HG02763 (cell line): Measurements from ENCODE around the gene GUCY2D.

ENCODE experiments used
- ATAC-seq: cut with Tn5 transposase; IDR thresholded peaks from one replicate; pipeline ENCODE4 v1.9.1; 2021; ENCODE audit warnings: mild to moderate bottlenecking, moderate library complexity; ENCODE audit not compliant: unreplicated experiment

Gene GUCY2D

GRCh38 chr17:7989781-7990655 is 12.4 kb upstream of the GUCY2D start:
- ATAC-seq: peak; percentile 62

GRCh38 chr17:7992516-7992915 is 9.9 kb upstream of the GUCY2D start:
- no peak for ATAC-seq

- ATAC-seq: no peak
Observed at GRCh38 chr17:7992924-7993323, 9.5 kb upstream of the GUCY2D start.

GRCh38 chr17:7993972-7994589 is 8.3 kb upstream of the GUCY2D start:
- no peak for ATAC-seq

DNA sequence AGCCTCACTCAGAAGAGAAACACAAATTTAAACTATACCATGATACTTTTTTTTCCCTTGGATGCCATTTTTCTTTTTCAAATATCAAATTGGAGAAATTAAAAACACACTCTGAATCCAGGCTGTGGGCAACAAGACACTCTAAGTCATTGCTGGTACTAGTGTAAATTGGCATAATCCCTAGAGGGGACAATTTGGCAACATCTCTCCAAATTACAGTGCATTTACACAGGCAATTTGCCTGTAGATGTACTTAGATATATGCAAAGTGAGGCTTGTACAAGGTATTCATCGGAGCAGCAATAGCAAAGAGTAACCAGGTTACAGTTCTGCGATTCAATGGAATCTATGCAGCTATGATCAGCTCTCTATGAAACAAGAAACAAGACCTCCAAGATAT is 6.7 kb upstream of the GUCY2D start:
- ATAC-seq: no peak

DNA sequence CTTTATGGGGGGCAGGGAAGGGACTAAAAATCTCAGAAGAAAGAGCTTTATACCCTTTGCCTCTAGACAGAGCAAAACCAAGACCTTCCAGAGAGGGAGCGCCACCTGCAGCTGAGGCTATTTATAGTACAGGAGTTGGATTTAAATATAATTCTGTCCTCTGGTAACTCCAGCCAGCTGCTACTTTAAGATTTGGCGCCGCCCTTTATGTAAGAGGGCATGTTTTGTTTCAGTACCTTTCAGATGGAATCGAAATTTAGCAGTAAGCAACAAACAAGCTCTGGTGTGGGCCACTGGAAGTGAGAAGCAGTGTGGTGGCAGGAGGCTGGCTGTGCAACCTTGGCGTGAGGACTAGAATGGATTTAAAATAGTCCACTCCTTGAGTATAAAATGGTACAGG is 5.2 kb upstream of the GUCY2D start:
- ATAC-seq: no peak

DNA sequence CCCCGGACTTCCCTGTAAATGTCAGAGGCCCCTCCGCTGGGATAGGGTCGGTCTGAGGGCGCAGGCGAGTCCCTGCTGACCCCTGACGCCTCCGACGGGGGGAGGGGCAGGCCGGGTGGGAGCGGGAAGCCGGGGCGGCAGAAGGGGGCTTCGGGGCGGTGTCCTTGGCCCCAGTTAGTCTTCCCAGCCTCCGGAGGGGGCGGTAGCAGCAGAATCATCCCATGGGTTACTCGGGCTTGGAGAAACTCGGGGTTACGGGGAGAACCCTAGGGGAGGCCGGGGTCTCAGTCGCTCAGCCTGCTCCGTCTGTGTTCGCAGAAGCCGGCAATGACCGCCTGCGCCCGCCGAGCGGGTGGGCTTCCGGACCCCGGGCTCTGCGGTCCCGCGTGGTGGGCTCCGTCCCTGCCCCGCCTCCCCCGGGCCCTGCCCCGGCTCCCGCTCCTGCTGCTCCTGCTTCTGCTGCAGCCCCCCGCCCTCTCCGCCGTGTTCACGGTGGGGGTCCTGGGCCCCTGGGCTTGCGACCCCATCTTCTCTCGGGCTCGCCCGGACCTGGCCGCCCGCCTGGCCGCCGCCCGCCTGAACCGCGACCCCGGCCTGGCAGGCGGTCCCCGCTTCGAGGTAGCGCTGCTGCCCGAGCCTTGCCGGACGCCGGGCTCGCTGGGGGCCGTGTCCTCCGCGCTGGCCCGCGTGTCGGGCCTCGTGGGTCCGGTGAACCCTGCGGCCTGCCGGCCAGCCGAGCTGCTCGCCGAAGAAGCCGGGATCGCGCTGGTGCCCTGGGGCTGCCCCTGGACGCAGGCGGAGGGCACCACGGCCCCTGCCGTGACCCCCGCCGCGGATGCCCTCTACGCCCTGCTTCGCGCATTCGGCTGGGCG is 542 bp downstream of the GUCY2D start:
- no peak for ATAC-seq

GRCh38 chr17:8003594-8004181 is 1.3 kb downstream of the GUCY2D start:
- ATAC-seq: no peak

DNA sequence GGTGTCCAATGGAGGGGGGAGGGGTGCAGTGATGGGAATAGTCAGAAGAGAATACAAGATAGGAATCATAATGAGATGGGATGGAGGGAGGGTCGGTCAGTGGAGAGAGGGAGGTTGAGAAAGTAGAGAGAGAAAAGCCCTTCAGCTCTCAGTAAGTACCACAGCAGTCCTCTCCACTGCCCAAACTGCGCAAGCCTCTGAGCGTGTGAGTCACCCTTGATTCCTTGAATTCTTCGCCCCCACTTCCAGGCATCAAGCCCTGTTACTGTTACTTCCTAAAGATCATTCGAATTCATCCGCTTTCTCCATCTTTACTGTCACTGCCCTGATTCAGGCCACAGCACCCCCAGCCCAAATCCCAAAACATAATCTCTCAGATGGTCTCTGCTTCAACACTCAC is 2.5 kb downstream of the GUCY2D start:
- no peak for ATAC-seq

GRCh38 chr17:8005357-8005756 is 2.9 kb downstream of the GUCY2D start:
- no peak for ATAC-seq

DNA sequence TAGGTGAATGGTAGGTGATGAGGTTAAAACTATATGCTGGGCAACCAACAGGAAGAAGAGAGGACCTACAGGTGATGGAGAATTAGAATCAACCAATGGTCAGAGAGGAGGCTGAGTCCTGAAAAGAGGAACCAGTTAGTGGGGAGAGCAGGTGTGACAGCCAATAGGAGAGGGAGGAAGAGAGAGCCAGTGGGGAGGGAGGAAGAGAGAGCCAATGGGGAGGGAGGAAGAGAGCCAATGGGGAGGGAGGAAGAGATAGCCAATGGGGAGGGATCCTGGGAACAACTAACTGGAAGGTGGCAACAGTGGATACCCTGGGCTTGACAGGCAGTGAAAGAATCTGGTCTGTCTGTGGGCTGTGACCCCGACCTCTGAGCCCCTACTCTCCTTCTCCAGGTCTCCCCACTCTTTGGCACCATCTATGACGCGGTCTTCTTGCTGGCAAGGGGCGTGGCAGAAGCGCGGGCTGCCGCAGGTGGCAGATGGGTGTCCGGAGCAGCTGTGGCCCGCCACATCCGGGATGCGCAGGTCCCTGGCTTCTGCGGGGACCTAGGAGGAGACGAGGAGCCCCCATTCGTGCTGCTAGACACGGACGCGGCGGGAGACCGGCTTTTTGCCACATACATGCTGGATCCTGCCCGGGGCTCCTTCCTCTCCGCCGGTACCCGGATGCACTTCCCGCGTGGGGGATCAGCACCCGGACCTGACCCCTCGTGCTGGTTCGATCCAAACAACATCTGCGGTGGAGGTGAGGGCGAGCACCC is 3.7 kb downstream of the GUCY2D start:
- ATAC-seq: no peak

- no peak for ATAC-seq
Observed at GRCh38 chr17:8006836-8007680, 4.6 kb downstream of the GUCY2D start.

GRCh38 chr17:8007836-8008235 is 5.4 kb downstream of the GUCY2D start:
- ATAC-seq: no peak

- ATAC-seq: no peak
Observed at GRCh38 chr17:8012045-8012580, 9.7 kb downstream of the GUCY2D start.

DNA sequence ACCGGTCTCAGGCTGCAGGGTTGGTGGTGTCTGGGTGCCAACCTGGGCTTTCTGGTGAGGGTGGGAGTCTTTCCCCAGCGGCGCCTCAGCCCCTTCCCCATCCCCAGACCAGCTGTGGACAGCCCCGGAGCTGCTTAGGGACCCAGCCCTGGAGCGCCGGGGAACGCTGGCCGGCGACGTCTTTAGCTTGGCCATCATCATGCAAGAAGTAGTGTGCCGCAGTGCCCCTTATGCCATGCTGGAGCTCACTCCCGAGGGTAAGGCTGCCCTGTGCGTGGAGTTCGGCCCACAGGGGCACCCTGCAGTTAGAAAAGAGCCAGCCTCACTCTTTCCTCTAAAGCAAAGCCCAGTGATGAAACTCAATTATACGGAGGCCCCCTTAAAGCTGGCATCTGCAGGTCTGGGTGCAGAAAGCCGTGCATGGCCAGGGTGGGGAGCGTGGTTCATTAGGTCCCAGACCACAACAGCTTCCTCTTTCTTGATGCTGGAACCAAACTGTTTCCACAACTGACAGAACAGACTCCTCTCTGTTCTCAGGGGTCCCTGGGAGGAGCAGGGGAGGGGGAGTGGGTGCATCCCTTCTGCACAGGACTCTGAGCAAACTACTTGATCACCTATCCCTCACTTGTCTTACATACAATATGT is 10.7 kb downstream of the GUCY2D start:
- no peak for ATAC-seq

DNA sequence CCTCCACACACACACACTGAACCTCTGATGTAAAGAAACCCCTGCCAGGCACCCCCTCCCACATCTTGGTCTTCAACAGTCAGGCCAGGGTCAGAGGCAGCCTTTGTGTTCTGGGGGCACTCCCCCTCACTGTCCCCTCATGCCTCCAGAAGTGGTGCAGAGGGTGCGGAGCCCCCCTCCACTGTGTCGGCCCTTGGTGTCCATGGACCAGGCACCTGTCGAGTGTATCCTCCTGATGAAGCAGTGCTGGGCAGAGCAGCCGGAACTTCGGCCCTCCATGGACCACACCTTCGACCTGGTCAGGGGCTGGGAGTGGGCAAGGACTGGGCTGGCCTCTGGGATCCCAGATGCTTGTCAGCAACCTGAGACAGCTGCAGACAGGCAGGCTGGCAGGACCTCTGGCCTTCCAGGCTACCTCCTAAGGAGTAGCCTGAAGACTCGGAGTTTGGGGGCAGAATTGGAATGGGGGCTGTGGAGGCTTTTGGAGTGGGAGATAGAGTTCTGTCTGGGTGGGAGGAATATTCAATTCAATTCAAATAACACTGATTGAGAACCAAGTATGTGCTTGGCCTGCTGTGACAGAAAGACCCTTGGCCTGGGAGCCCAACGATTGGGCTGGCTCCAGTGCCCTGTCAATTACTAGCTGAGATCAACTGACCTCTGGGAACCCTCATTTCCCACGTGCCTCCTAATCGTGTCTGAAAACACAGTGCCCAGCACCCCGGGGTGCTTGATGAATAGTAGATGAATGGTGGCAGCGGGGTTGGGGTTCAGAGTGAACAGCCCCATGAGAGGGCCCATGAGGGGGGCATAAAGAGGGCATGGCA is 11.5 kb downstream of the GUCY2D start:
- ATAC-seq: no peak

DNA sequence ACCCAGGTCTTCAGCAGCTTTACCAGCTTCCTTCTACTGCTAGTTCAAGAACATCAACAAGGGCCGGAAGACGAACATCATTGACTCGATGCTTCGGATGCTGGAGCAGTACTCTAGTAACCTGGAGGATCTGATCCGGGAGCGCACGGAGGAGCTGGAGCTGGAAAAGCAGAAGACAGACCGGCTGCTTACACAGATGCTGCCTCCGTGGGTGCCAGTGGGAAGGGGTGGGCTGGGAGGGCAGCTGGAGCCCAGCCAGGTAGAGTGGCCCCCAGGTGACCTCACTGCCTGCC is 12.1 kb downstream of the GUCY2D start:
- ATAC-seq: no peak
